GM21786 (cell line): ENCODE results near the gene B3GALNT1.

Source experiments
- ATAC-seq: cut with Tn5 transposase; IDR thresholded peaks from one replicate; pipeline ENCODE4 v1.9.1; 2021; ENCODE audit not compliant: unreplicated experiment

B3GALNT1 gene, protein sequence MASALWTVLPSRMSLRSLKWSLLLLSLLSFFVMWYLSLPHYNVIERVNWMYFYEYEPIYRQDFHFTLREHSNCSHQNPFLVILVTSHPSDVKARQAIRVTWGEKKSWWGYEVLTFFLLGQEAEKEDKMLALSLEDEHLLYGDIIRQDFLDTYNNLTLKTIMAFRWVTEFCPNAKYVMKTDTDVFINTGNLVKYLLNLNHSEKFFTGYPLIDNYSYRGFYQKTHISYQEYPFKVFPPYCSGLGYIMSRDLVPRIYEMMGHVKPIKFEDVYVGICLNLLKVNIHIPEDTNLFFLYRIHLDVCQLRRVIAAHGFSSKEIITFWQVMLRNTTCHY

DNA sequence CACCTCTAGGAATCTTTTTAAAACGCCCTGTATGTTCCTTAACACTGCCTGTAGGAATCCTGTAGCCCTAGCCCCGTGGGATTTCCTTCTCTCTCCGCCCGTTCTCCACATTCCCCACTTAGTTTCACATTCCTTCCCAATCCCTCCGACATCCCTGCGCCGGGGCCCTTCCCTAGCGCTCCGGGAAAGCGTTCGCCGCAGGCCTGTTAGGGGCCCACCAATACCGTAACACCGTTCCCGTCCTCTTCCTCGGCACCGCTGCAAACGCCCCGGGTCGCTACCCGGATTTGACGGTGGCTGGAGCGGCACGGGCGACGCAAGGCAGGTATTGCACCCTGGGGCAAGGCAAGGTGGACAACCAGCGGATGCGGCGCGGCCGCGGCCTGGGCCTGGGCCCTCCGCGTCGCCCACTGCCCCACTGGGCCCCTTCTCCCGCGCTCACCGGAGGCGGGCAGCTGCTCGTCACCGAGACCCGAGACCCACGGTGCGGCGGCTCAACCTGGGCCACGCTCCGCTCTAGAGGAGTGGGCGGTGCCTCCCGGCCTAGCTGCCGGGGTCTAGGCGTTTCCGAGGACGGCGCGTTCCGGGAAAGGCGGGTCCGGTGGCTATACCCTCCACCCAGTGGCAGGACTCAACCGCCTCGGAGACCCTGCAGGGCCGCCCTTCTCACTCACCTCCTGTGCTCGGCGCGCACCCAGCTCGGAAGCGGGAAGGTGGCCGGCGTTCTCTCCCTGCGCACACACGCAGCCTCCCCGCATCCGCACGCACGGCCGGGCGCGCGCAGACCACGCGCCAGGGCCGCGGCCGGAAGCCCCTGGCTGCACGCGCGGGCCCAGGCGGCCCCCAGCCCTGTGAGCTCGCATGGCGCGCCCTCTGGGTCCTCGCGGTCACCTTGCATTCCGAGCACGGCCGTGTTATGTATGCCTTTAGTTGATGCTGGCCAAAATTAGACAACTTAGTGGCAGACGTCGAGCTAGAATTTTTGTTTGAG, at the start of gene B3GALNT1:
TSS of gene B3GALNT1 (minus strand) at position 789 of the 991 bp plus-strand sequence. CDS start 18,595 bp downstream, outside the sequence.
- ATAC-seq = peak; percentile 67

DNA sequence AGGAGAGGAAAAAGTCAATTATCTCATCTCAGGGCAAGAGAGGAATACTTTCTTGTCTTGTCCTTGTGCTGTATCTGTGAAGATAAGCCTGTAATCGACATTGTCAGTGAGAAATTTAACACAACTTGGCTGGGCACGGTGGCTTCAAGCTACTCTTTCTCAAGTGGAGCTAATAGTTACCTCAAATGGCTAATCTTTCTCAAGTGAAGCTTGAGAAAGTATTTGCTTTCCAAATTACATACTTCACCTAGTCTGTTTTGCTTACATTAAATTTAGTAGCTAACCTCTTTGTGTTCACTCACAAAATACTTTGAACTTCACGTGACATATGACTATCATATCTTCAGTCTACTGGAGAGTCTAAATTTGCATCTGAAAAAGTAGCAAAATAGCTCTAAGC, 48.3 kb upstream of the B3GALNT1 start:
- no peak for ATAC-seq

DNA sequence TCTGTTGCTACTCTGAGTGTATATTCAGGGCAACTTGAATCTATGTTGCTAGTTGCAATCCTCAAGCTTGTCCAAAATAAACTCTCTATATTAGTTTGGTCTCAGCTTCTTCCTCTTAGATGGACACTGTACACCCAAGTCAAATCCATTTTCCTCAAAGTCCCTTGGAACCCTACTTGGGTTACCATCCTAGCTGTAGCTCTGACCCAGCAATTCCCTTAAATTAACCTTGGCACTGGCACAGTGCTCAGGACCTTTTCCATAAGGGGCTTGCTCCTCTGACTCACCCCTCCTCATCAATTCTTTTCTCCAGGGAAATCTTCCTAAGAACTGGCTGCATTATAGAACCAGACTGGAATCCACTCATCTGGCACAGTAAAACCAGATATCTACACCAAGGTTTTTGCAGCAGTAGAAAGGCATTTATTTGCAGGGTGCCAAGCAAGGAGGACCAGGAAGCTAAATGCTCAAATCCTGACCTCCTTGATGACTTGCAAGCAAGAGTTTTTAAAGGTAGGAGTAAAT, 44.9 kb upstream of the B3GALNT1 start:
- no peak for ATAC-seq

- no peak for ATAC-seq
Observed at GRCh38 chr3:161149529-161149928, 44.4 kb upstream of the B3GALNT1 start.

DNA sequence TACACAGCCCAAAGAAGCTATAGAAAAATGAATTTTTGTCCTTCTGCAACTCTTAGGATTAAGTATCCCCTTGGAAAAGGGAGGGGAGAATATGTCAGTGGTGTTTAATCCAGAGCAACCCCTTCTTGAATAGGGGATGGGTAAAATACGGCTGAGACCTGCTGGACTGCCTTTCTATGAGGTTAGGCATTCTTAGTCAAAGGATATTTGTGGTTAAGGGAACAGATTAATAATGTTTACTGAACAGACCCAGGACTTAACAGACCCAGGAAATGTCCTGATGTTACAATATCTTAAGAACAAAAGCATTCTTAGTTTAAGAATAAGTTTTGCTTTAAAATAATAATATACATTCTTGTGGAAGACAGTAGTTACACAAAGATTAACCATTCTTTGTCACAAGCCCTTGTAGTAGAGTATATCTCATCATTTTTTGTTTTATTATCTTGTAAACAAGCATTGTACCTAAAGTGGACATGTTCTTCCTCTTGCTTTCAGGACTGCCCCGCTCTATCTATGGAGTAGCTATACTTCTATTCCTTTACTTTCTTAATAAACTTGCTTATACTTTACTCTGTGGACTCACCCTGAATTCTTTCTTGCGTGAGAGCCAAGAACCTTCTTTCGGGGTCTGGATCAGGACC, 43.8 kb upstream of the B3GALNT1 start:
- no peak for ATAC-seq

DNA sequence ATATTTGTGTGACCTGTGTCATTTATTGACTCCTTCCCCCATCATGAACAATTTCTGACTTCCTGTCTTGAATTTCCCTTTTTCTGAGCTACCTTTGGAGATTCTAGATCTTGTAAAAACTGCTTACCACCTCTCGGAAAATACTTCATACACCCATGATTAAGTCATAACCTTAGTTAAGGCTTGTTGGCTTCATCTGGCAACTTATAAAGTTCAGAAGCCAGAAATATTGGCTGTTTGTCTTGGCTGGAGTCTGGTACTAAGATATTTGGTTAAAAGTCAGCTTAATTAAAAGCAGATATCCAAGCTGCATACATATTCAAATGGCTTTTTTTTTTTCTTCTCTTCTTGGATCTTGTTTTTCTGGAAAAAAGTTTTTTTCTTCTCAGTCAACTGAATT, 37.3 kb upstream of the B3GALNT1 start:
- no peak for ATAC-seq

DNA sequence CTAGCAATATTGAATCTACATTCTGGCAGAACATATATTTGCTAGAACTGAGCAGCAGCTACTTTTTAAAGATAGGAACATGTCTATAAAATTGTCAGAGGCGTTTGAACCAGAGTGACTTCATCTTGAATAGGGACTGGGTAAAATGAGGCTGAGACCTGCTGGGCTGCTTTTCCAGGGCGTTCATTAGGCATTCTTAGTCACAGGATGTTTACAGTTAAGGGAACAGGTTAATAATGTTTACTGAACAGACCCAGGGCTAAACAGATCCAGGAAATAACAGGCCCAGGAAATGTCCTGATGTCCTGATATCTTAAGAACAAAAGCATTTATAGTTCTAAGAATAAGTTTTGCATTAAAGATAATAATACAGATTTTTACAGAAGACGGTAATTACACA, 34.5 kb upstream of the B3GALNT1 start:
- ATAC-seq = no peak

DNA sequence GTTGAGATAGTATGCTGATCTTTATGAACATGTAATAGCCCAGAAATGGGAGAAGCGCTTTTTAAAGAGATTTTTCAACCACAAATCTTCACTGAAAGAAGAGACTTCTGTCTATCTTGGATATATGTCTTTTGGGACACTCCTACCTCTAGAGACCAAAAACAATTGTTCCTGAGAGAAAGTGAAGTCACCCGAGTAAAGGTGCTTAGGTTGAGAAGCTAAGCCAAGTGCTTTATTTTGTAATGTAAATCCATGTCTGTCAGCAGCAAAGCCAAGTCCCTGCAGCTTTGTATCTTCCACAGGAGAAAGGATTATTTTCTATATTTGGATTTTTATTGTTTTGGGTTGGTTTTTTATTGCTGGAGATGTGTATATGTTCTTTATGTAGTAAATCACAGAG, 32.1 kb upstream of the B3GALNT1 start:
- no peak for ATAC-seq

- no peak for ATAC-seq
Observed at GRCh38 chr3:161132391-161132790, 27.2 kb upstream of the B3GALNT1 start.

DNA sequence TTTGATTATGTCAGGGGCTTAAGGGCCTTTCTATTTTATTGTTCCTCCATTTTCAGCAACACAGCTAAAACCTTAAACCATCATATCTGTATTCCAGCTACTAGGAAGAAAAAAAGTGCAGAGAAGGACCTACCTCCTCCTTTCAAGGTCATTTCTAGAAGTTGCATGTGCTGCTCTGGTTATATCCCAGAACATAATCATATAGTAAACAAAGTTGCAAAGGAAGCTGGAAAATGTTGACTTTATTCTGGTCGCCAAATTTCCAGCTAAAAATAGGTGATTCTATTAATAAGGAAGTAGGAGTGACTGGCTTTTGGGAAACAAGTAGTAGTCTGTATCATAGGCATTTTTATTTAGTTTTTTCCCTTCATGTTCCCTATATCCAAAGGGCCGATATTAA, 21.3 kb upstream of the B3GALNT1 start:
- no peak for ATAC-seq

GRCh38 chr3:161117646-161118045, 12.5 kb upstream of the B3GALNT1 start:
- no peak for ATAC-seq

DNA sequence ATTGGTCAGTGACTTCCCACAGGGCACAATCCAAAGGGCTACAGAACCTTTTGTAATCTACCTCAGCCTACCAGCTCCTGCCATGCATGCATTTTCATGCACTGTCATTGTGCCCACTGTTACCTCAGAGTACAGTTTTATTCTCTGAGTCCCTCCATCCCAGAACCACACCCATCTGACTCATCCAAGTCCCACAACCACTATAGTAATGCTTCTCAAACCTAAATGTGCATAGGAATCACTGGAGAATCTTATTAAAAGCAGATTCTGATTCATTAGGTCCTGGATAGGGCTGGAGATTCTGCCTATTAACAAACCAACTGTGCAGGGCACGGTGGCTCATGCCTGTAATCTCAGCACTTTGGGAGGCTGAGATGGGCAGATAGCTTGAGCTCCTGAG, 3.7 kb upstream of the B3GALNT1 start:
- no peak for ATAC-seq

- no peak for ATAC-seq
Observed at GRCh38 chr3:161107311-161107710, 2.2 kb upstream of the B3GALNT1 start.

- ATAC-seq = no peak
Observed at GRCh38 chr3:161103776-161104385, 1.3 kb downstream of the B3GALNT1 start.

DNA sequence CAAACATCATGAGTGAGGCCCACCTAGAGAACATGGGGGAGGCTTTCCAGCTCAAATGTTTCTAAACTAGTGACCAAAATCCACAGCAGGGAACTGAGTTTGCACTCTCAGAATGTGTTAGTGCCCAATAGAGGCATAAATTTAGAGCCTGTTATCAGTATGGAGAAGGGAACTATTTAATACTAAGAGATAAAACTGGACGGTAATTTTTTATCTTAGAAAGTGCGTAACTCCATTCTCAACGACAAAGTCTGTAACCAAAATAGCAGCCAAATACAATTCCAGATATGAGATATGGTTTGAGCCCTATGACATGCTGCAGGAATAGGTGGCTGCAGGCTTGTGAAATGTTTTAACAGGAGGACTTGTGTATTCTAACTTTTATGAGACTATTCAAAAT, 3.5 kb downstream of the B3GALNT1 start:
- ATAC-seq = no peak

DNA sequence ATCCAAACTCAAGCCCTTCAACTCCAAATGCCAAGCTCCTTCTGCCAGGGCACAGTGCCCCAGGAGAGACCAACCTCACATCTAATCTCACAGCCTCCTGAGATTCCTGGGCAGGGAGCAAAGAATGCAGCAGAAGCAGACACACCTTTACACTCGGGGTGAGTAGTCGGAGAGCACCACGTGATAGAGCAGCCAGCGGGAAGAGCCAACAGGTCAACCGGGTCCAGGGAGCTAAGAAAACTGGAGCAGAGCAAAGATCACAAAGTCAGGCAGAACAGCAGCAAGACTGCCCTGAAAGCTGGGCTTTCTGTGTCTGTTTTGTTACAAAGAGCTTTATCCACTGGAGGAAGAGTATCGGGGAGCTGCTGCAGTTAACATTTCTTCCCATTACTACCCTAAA, 4.2 kb downstream of the B3GALNT1 start:
- ATAC-seq = no peak

DNA sequence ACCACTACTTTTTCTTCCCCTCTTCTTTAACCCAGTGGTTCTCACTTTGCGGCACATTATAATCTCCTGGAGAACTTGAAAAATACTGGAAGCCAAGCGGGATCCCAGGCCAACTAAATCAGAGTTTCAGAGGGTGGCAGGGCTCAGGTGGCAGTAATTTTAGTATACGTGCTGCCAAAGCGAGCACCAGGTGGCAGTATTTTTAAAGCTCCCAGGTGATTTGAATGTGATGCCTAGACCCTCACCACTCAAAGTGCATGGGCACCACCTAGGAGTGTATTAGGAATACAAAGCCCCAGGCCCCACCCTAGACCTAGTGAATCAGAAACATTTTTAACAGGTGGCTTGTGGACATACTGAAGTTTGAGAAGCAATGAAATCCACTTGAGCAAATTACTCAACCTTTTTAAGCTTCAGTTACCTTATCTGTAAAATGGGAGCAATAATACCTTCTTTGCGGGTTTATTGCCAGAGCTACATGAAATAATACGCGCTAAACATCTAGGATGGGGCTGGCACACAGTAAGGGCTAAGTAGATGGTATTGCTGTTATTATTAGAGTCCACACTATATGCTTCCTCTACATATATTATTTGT, 8.3 kb downstream of the B3GALNT1 start:
- peak; percentile 58 for ATAC-seq

- no peak for ATAC-seq
Observed at GRCh38 chr3:161093895-161094294, 11.3 kb downstream of the B3GALNT1 start.

GRCh38 chr3:161084277-161084676, 20.9 kb downstream of the B3GALNT1 start:
- no peak for ATAC-seq

- ATAC-seq = no peak
Observed at GRCh38 chr3:161083131-161083530, 22.0 kb downstream of the B3GALNT1 start.
